Central memory CD8-positive, alpha-beta T cell (primary cell): ENCODE results near the gene MAD2L2.

ENCODE experiments used
- ATAC-seq: fragments of 150-1000 bp; cut with Tn5 transposase; replicated peaks from 2 replicates; pipeline ENCODE4 v1.10.0; 2022; ENCODE audit warnings: mild to moderate bottlenecking, moderate FRiP score, moderate number of reproducible peaks; ENCODE audit not compliant: poor library complexity, severe bottlenecking; ENCODE audit errors: extremely low read depth
- DNase-seq, 2 donors: peaks; one replicate each; pipeline ENCODE4 v3.0.0; 2021; ENCODE audit warnings: low spot score in 2 of 2
- H3K27ac Mint-ChIP-seq: one replicate; pipeline ENCODE4 v1.8.0; 2022; ENCODE audit warnings: low read depth, mild to moderate bottlenecking, moderate library complexity, mixed read lengths
- H3K27me3 Mint-ChIP-seq: one replicate; pipeline ENCODE4 v1.8.0; 2022; ENCODE audit warnings: mixed read lengths
- H3K36me3 Mint-ChIP-seq: one replicate; pipeline ENCODE4 v1.8.0; 2022; ENCODE audit warnings: mild to moderate bottlenecking, moderate library complexity, mixed read lengths; ENCODE audit not compliant: insufficient read depth
- H3K4me1 Mint-ChIP-seq: one replicate; pipeline ENCODE4 v1.8.0; 2022; ENCODE audit warnings: mixed read lengths
- H3K4me3 Mint-ChIP-seq: one replicate; pipeline ENCODE4 v1.8.0; 2022; ENCODE audit warnings: mild to moderate bottlenecking, moderate library complexity, mixed read lengths
- H3K9me3 Mint-ChIP-seq: one replicate; pipeline ENCODE4 v1.8.0; 2022; ENCODE audit warnings: mixed read lengths

The MAD2L2 gene

DNA sequence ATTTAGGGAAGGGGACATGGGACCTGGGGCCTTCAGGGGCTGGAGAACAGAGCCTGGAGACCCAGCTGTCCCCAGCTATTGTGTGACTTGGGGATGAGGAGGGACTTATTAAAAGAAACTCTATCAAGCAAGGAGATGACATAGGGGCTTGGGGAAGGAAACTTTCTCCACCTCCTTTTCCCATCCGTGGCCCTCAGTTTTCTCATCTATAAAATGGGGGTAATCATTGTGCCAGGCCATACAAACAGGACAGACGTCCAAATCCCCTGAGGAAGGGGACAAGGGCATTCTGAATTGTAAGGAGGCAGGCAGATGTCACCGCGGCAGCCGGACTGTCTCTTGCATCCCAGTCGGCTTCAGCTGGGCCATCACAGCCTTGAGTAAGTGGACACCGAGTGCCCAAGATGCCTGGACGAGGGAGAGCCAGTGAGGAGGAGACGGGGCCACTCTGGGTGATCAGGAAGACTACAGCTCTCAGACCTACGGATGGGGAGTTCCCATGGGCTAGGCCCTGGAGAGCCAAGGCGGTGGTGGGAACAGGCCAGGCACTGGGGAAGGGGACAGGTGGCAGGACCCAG, 28.7 kb downstream of the MAD2L2 start:
- DNase-seq (no peak), ATAC-seq (no peak)
- Mint-ChIP-seq H3K27ac (no peak overlapping the region), H3K36me3 (peaks cover 8% of the 10 kb centered on the region), H3K4me1 (peaks cover 26% of the 10 kb centered on the region), H3K4me3 (peak overlapping the region; percentile 74), H3K27me3 (no peaks in the 10 kb centered on the region), H3K9me3 (no peaks in the 10 kb centered on the region)

DNA sequence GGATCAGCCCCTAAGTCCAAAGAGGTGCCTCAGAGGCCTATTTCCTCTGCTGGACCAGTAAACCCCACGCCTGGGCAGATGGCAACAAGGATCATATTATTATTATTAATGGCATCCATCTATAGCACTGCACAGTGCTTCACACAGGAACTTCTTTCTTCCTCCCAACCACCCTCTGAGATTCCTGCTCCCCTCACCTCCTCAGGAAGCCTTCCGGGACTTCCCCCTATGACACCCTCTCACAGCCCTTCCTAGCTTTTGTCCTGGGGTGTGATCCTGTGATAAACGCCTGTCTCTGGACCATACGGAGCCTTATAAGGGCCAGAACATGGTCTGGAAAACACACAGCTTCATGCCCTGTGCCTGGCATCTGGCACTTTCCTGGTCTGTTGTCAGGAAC, 29.9 kb downstream of the MAD2L2 start:
- no peak for DNase-seq
- Mint-ChIP-seq H3K36me3 (peaks cover 3% of the 10 kb centered on the region), H3K27ac (peak overlapping the region; percentile 78), H3K4me1 (peaks cover 26% of the 10 kb centered on the region), H3K27me3 (no peaks in the 10 kb centered on the region), H3K9me3 (no peaks in the 10 kb centered on the region), H3K4me3 (peak overlapping the region; percentile 84)
- no peak for ATAC-seq

DNA sequence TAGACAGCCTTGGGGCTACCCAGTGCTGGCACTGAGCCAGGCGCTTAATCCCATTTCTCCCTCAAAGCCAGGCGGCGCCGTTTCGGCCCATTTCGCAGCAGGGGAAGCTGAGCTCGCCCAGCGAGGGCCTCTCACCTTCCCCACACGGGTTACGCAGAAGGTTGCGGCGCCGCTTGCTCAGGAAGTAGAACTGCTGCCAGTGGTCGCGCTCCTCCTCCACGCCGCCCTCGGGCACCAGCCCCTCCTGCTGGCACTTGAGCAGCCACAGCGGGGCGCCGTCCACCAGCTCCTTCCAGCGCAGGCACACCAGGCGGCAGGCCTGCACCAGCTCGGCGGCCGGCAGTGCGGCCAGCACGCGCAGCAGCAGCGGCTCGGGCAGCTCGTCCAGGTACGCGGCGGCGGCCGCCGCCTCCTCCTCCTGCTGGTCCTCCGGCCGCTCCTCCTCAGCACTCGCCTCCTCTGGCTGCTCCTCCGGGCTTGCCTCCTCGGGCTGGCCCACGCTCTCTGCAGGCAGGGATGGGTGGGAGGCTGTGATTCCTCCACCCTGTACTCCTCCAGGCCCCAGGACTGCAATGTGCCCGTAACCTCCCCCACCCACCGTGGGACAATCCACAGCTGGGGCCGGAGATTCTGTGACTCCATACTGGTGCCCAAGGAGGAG, 30.5 kb downstream of the MAD2L2 start:
- Mint-ChIP-seq H3K4me1 (peaks cover 21% of the 10 kb centered on the region), H3K36me3 (peaks cover 3% of the 10 kb centered on the region), H3K4me3 (peak overlapping the region; percentile 84), H3K27ac (peak overlapping the region; percentile 78), H3K27me3 (no peaks in the 10 kb centered on the region), H3K9me3 (no peaks in the 10 kb centered on the region)
- DNase-seq (peak; percentile 76 to 80), ATAC-seq (peak; percentile 88)

DNA sequence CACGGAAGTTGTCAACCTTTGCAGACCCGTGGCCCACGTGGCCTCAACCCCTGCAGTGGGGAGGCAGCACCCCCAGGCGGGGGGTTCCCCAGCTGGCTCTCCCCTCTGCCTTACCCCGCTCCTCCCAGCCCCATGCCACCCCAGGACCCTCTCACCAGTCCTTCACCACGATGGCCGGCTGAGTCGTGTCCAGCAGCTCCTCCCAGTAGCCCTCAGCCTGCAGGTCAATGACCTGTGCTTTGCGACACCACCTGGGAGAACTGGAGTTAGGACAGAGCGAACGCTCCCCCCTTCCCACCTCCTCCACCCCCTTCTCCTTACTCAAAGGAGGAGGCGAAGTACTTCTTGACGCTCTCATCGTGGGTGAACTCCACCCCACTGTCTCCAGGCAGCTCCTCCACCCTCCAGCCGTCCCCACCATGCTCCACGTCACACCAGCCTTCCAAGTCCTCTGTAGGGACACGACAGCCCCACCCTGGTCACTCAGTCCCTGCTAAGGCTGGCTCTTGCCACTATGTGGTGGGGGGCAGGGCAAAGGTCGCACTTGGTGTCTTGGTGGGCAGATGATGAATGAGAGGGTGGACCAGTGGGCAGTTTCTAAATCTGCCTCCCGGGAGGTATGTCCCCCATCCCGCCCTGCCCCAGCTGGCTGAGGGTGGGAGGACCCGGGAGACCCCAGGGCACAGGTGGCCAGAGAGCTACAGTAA, 31.2 kb downstream of the MAD2L2 start:
- Mint-ChIP-seq H3K9me3 (no peaks in the 10 kb centered on the region), H3K36me3 (peaks cover 3% of the 10 kb centered on the region)

DNA sequence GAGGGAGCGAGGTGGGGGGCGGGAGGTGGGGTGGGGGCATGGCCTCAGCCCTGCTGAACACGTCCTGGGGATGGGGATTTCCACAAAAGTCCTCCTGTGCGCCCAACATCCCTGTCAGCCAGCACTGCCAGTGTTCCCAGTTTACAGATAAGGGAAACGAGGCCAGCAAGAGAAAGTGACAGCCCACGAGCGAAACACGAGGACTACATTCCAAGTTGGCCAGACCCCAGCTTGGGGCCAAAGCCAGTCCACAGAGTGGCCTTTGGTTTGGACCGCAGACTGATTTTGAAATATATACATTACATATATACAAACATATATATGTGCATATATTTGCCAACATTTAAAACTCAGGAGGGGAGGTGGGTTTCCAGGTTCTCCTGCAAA, 31.7 kb downstream of the MAD2L2 start:
- no peak overlapping the region for H3K27ac Mint-ChIP-seq

More for the DNA sequence above, 31.2 kb downstream of the MAD2L2 start:
- Mint-ChIP-seq H3K4me1 (peaks cover 19% of the 10 kb centered on the region), H3K4me3 (peak overlapping the region; percentile 84), H3K27ac (no peak overlapping the region), H3K27me3 (no peaks in the 10 kb centered on the region)
- ATAC-seq = no peak
- DNase-seq = no peak

DNA sequence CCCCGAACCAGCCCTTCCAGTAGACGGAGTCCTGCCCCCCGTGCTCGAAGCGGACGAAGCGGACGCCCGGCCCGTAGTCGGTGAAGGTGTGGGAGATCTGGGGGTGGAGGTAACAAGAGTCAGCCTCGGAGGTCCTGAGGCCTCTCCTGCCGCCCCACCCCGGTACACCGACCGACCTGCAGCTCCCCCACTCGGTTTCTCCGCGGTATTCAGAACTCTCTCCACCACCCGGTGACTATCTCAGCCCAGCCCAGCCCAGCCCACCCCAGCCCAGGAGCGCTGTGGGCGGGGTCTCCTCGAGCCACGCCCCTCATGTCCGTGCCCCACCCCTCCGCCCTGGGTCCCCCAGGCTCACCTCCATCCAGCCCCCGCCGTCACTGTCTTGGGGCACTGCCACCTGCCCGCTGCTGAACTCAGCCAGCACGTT, 32.2 kb downstream of the MAD2L2 start:
- no peak overlapping the region for H3K4me3 Mint-ChIP-seq

More for the DNA sequence above, 31.7 kb downstream of the MAD2L2 start:
- no peak for ATAC-seq
- no peaks in the 10 kb centered on the region for H3K9me3 Mint-ChIP-seq
- no peaks in the 10 kb centered on the region for H3K27me3 Mint-ChIP-seq
- peaks cover 19% of the 10 kb centered on the region for H3K4me1 Mint-ChIP-seq
- no peak for DNase-seq
- no peak overlapping the region for H3K4me3 Mint-ChIP-seq
- peaks cover 3% of the 10 kb centered on the region for H3K36me3 Mint-ChIP-seq

DNA sequence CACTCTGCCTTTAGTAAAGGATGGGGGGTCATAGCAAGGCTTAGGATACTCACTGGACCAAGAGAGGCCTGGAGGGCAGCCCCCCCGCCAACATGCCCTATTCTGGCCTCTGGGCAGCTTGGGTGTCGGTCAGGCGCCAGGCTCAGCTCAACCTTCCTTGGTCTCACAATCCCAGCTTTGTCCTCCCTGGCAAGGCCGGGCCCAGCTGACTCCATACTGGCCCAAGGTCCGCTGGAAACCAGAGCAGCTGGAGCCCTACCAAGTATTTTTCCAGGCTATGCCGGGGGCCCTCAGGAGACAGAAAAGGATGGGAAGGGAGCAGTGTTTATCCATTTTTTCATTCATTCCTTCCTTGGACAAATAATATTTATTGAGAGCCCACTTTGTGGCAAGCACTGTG, 32.9 kb downstream of the MAD2L2 start:
- Mint-ChIP-seq H3K27ac (no peak overlapping the region), H3K4me3 (no peak overlapping the region)

More for the DNA sequence above, 32.2 kb downstream of the MAD2L2 start:
- Mint-ChIP-seq H3K27me3 (no peaks in the 10 kb centered on the region), H3K9me3 (no peaks in the 10 kb centered on the region), H3K27ac (no peak overlapping the region), H3K4me1 (peaks cover 19% of the 10 kb centered on the region), H3K36me3 (peaks cover 3% of the 10 kb centered on the region)
- DNase-seq (no peak), ATAC-seq (no peak)

DNA sequence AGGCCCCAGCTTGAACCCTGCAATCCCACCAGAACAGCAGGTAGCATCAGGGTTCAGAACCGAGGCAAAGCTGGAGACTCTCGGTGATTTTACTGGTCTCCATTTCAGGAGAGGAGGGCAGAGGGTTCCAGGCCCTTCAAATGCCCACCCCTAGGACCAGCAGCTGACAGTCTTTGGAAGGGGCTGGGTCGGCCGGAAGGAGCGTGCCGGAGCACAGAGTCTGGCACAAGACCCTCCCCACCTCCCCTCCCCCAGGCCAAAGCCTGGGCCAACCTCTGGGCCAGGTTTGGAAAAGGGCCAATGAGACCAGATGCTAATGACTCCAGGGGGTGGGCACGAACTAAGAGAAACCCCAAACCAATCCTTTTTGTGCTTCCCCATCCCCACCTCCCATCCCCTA, 33.6 kb downstream of the MAD2L2 start:
- no peak for ATAC-seq

More for the DNA sequence above, 32.9 kb downstream of the MAD2L2 start:
- no peaks in the 10 kb centered on the region for H3K27me3 Mint-ChIP-seq
- no peak for ATAC-seq
- H3K36me3 Mint-ChIP-seq = peaks cover 3% of the 10 kb centered on the region
- no peak for DNase-seq
- no peaks in the 10 kb centered on the region for H3K9me3 Mint-ChIP-seq
- peaks cover 19% of the 10 kb centered on the region for H3K4me1 Mint-ChIP-seq

DNA sequence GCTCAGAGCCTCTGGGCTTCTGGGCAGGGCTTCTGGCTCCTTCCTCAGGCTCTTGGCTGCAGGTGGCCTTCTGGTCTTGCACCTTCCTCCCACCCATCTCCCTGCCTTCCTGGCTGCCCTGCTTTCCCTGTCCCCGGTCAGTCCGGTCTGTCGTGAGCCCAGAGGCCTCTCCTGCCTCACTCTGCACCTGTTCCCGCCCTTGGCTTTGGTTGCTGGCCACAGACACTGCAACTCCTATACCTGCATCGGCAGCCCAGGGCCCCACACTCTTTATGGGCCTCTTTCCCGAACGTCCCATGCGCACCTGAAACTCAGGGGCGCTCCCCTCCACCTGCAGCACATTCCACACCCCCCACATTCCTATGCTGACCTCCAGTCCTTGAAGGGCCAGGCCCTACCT, 34.6 kb downstream of the MAD2L2 start:
- H3K36me3 Mint-ChIP-seq = peaks cover 3% of the 10 kb centered on the region
- no peak for ATAC-seq
- DNase-seq = no peak
- H3K27me3 Mint-ChIP-seq = no peaks in the 10 kb centered on the region
- no peaks in the 10 kb centered on the region for H3K9me3 Mint-ChIP-seq
- no peak overlapping the region for H3K4me3 Mint-ChIP-seq
- peaks cover 15% of the 10 kb centered on the region for H3K4me1 Mint-ChIP-seq
- no peak overlapping the region for H3K27ac Mint-ChIP-seq

More for the DNA sequence above, 33.6 kb downstream of the MAD2L2 start:
- H3K4me1 Mint-ChIP-seq = peaks cover 19% of the 10 kb centered on the region
- no peaks in the 10 kb centered on the region for H3K27me3 Mint-ChIP-seq
- DNase-seq = no peak
- no peak overlapping the region for H3K4me3 Mint-ChIP-seq
- H3K9me3 Mint-ChIP-seq = no peaks in the 10 kb centered on the region
- H3K27ac Mint-ChIP-seq = no peak overlapping the region
- peaks cover 3% of the 10 kb centered on the region for H3K36me3 Mint-ChIP-seq

DNA sequence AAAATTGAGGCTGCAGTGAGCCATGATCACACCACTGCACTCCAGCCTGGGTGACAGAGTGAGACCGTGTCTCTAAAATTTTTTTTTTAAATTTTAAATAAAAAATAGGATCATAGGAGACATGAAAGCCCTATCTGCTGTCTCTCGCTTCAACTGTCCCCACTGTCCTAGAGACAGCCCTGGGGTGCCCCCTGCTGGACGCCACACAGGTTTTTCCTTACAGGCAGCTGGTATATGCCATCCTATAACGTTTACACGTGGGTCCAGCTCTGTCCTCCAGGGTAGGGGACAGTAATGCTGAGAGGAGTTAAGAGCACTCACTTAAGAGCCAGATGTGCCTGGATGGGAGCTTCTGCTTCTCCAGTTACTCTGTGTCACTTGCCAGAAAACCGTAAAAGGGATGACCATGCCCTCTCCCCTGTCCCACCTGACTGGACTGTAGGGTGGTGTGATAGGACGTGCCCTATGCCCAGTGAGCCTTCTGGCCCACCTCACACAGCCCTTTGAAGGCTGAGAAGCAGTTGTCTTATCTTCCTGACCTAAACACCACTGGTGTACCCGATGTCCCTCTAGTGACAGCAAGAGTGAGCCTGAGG, 35.2 kb downstream of the MAD2L2 start:
- no peaks in the 10 kb centered on the region for H3K9me3 Mint-ChIP-seq
- peak; percentile 57 to 65 for DNase-seq
- peaks cover 10% of the 10 kb centered on the region for H3K4me1 Mint-ChIP-seq
- no peak overlapping the region for H3K27ac Mint-ChIP-seq
- H3K4me3 Mint-ChIP-seq = no peak overlapping the region
- H3K27me3 Mint-ChIP-seq = no peaks in the 10 kb centered on the region
- H3K36me3 Mint-ChIP-seq = peaks cover 2% of the 10 kb centered on the region
- ATAC-seq = peak; percentile 48

DNA sequence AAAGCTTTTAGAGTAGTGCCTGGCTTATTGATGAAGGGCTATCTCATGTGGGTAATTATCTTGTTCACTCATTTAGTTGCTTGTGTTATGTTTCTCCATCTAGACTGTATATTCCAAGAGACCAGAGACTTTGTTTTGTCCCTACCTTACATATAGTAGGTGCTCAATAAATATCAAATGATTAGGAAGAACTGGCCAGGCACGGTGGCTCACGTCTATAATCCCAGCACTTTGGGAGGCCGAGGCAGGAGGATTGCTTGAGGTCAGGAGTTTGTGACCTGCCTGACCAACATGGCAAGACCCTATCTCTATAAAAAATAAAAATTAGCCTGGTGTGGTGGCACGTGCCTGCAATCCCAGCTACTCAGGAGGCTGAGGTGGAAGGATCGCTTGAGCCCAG, 35.7 kb downstream of the MAD2L2 start:
- no peak for ATAC-seq
- no peak overlapping the region for H3K4me3 Mint-ChIP-seq
- peaks cover 7% of the 10 kb centered on the region for H3K4me1 Mint-ChIP-seq

DNA sequence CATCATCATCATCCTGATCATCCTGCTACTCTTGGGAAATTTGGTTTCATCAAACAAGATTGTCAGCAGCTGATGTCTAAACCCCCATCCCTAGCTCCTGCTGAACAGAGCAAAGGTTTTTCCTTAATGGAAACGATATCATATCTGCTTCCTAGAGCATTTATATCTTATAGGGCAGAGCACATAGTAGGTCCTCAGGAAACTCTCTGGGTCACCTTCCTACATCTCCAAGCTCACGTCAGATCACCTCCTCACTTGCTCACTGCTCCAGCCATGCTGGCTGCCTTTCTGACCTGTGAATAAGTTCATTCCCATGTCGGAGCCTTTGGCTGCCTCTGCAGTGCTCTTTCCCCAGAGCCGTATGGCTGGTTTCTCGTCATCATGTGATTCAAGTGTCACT, 37.2 kb downstream of the MAD2L2 start:
- no peak overlapping the region for H3K4me3 Mint-ChIP-seq
- no peaks in the 10 kb centered on the region for H3K4me1 Mint-ChIP-seq
- no peaks in the 10 kb centered on the region for H3K36me3 Mint-ChIP-seq
- no peak for ATAC-seq
- H3K9me3 Mint-ChIP-seq = no peaks in the 10 kb centered on the region
- no peak for DNase-seq
- no peaks in the 10 kb centered on the region for H3K27me3 Mint-ChIP-seq
- no peak overlapping the region for H3K27ac Mint-ChIP-seq

More for the DNA sequence above, 35.7 kb downstream of the MAD2L2 start:
- H3K27ac Mint-ChIP-seq = no peak overlapping the region
- no peaks in the 10 kb centered on the region for H3K36me3 Mint-ChIP-seq
- DNase-seq = no peak
- no peaks in the 10 kb centered on the region for H3K27me3 Mint-ChIP-seq
- H3K9me3 Mint-ChIP-seq = no peaks in the 10 kb centered on the region
